Prostate gland (tissue), 2 donors: Measurements from ENCODE around the gene LRIG2. TPM values are rescaled to one million over a fixed set of nuclear protein-coding genes. Genes with fewer than 3 reads are reported as not detected.
"Not testable (repeated sequence)": the region's sequence is repeated elsewhere in the genome, so short reads cannot be mapped to it uniquely, and the experiment has no call there.

Experiments used
- DNase-seq: peaks from one replicate; pipeline ENCODE4 v3.0.0-alpha.2; 2019; ENCODE audit warnings: low spot score
- H3K27ac ChIP-seq, 2 donors: fragments of 200-600 bp; sonication (generic); 2 replicates each; pipeline ENCODE4 v1.5.1; 2017 to 2019
- H3K27me3 ChIP-seq: fragments of 200-600 bp; sonication (generic); replicated peaks from 2 replicates; pipeline ENCODE4 v1.5.1; 2019; ENCODE audit not compliant: insufficient read depth
- H3K36me3 ChIP-seq, 2 donors: fragments of 200-600 bp; sonication (generic); 1 replicate in 1 of 2; 2 replicates in 1 of 2; pipeline versions ENCODE4 v1.5.1 to v1.8.1; 2017 to 2019
- H3K4me1 ChIP-seq: fragments of 200-600 bp; sonication (generic); replicated peaks from 2 replicates; pipeline ENCODE4 v1.5.1; 2019
- H3K4me3 ChIP-seq, 2 donors: fragments of 200-600 bp; sonication (generic); 2 replicates each; pipeline ENCODE4 v1.5.1; 2017 to 2019
- H3K9me3 ChIP-seq: fragments of 200-600 bp; sonication (generic); 2 replicates; pipeline ENCODE4 v1.5.1; 2017
- CTCF ChIP-seq, 4 experiments: fragments of 200-600 bp in 2 of 4; fragments of 450-650 bp in 2 of 4; sonication (generic) in 2 of 4; IDR thresholded peaks; 1 replicate in 3 of 4; 2 replicates in 1 of 4; pipeline ENCODE4 v1.5.1; 2016 to 2019; ENCODE audit warnings: antibody characterized with exemption in 4 of 4, mild to moderate bottlenecking in 2 of 4, moderate library complexity in 2 of 4
- POLR2A ChIP-seq: fragments of 450-650 bp; IDR thresholded peaks from one replicate; pipeline ENCODE4 v1.6.1; 2016; ENCODE audit warnings: antibody characterized with exemption, mild to moderate bottlenecking
- POLR2AphosphoS5 ChIP-seq: sonication (generic); formaldehyde crosslinking; IDR thresholded peaks from one replicate; pipeline ENCODE4 v1.6.1; 2017; ENCODE audit warnings: antibody characterized with exemption
- WGBS: methylation state at CpG from one replicate; pipeline ENCODE4 v1.1.5; 2018; 5-methylcytosine and 5-hydroxymethylcytosine counted together
- intact Hi-C: fragments of 100-400 bp; cut with DNase I; formaldehyde crosslinking; loops from one replicate; pipeline ENCODE4 v1.14.2; 2022
- total RNA-seq, 2 donors: library from RNA; depleted of rRNA; stranded (reverse); fragments of >200 nt; gene quantifications; one replicate each; pipeline ENCODE4 v1.1.0, GENCODE V29; 2016

LRIG2 gene
- total RNA-seq = 10 to 100 TPM; 20.8 to 26.6 TPM

GRCh38 chr1:113072757-113073478, at the start of gene LRIG2:
Gene LRIG2, plus strand, starts transcription at chr1:113073198. Its CDS starts 209 bp downstream, at chr1:113073407.
- H3K27ac ChIP-seq = peak within 1 kb of the TSS; percentile 85 to 93
- no peaks in the 10 kb centered on the region for H3K27me3 ChIP-seq
- H3K4me3 ChIP-seq = peak within 1 kb of the TSS; percentile 72 to 88
- peak; percentile 93 for TF ChIP-seq POLR2AphosphoS5
- TF ChIP-seq POLR2A = peak; percentile 90
- peak; percentile 66 to 94 (median 90) for TF ChIP-seq CTCF (IDR thresholded peaks at IDR 0.05)
- peaks cover 3% of the 10 kb centered on the region for H3K4me1 ChIP-seq
- under 1% methylated on average over 49 of the region's 49 CpGs for WGBS
- peak; percentile 99 for DNase-seq
- peaks cover 0 to 3% of the 10 kb centered on the region in 2 donors for H3K36me3 ChIP-seq
- intact Hi-C loops = loop anchor here (2.0 to 10.0 kb wide), 2 partner anchors 358 to 604 kb away; partner anchors contain the start of gene PPM1J
- H3K9me3 ChIP-seq = no peaks in the 10 kb centered on the region

- DNase-seq, H3K36me3 ChIP-seq, H3K4me3 ChIP-seq, H3K4me1 ChIP-seq, intact Hi-C loops, H3K27me3 ChIP-seq, H3K9me3 ChIP-seq, H3K27ac ChIP-seq: not testable (repeated sequence)
- WGBS = 100% methylated on average over 4 of the region's 4 CpGs
These were observed 49.7 kb upstream of the LRIG2 start for GRCh38 chr1:113023316-113023715.

- TF ChIP-seq POLR2AphosphoS5 = no peak
- no peak for TF ChIP-seq POLR2A
- no peak for TF ChIP-seq CTCF (IDR thresholded peaks at IDR 0.05)
- Histone ChIP-seq H3K9me3 (no peaks in the 10 kb centered on the region), H3K27me3 (no peaks in the 10 kb centered on the region), H3K4me3 (no peak overlapping the region), H3K36me3 (no peaks in the 10 kb centered on the region), H3K27ac (no peak overlapping the region), H3K4me1 (no peaks in the 10 kb centered on the region)
- WGBS = 71% methylated on average over 5 of the region's 5 CpGs
- DNase-seq = no peak
- intact Hi-C loops = no loop called here
These were observed 46.0 kb upstream of the LRIG2 start for GRCh38 chr1:113027007-113027406.

GRCh38 chr1:113027449-113027848, 45.5 kb upstream of the LRIG2 start:
- no peaks in the 10 kb centered on the region for H3K27me3 ChIP-seq
- DNase-seq = no peak
- no peaks in the 10 kb centered on the region for H3K36me3 ChIP-seq
- no peaks in the 10 kb centered on the region for H3K4me1 ChIP-seq
- TF ChIP-seq POLR2A = no peak
- TF ChIP-seq POLR2AphosphoS5 = no peak
- TF ChIP-seq CTCF (IDR thresholded peaks at IDR 0.05) = no peak
- no peaks in the 10 kb centered on the region for H3K9me3 ChIP-seq
- H3K27ac ChIP-seq = no peak overlapping the region
- H3K4me3 ChIP-seq = no peak overlapping the region
- intact Hi-C loops = no loop called here

- Histone ChIP-seq H3K4me3 (no peak overlapping the region), H3K36me3 (no peaks in the 10 kb centered on the region), H3K9me3 (no peaks in the 10 kb centered on the region), H3K27me3 (no peaks in the 10 kb centered on the region), H3K4me1 (no peaks in the 10 kb centered on the region), H3K27ac (no peak overlapping the region)
- TF ChIP-seq POLR2A (no peak), POLR2AphosphoS5 (no peak), CTCF (IDR thresholded peaks at IDR 0.05) (no peak)
- no peak for DNase-seq
- WGBS = 65% methylated on average over 1 of the region's 1 CpG
- intact Hi-C loops = no loop called here
These were observed 43.2 kb upstream of the LRIG2 start for GRCh38 chr1:113029822-113030221.
